MM.1S (cell line): ENCODE data around the gene CPEB3.

Experiments
- DNase-seq: peaks from one replicate; pipeline ENCODE4 v3.0.0-alpha.2; 2015
- H2AFZ ChIP-seq: fragments of 300-600 bp; sonication (generic); 2 replicates; pipeline ENCODE4 v1.6.0; 2016; ENCODE audit warnings: antibody characterized with exemption, low read length
- H3F3A ChIP-seq: fragments of 300-600 bp; sonication (generic); 2 replicates; pipeline ENCODE4 v1.6.1; 2016; ENCODE audit warnings: mild to moderate bottlenecking, antibody characterized with exemption, low read length, moderate library complexity, mixed read lengths; ENCODE audit not compliant: insufficient read depth
- H3K27ac ChIP-seq: fragments of 300-600 bp; sonication (generic); 2 replicates; pipeline ENCODE4 v1.5.1; 2016; ENCODE audit warnings: mild to moderate bottlenecking, low read length
- H3K27me3 ChIP-seq: fragments of 300-600 bp; sonication (generic); replicated peaks from 2 replicates; pipeline ENCODE4 v1.6.0; 2016; ENCODE audit warnings: low read length; ENCODE audit not compliant: insufficient read depth
- H3K36me3 ChIP-seq: fragments of 300-600 bp; sonication (generic); replicated peaks from 2 replicates; pipeline ENCODE4 v1.6.1; 2016; ENCODE audit warnings: mild to moderate bottlenecking, low read length, mixed read lengths; ENCODE audit not compliant: insufficient read depth
- H3K4me1 ChIP-seq: fragments of 300-600 bp; sonication (generic); 2 replicates; pipeline ENCODE4 v1.6.1; 2016; ENCODE audit warnings: low read length, mixed read lengths
- H3K4me2 ChIP-seq: fragments of 300-600 bp; sonication (generic); 2 replicates; pipeline ENCODE4 v1.6.0; 2016; ENCODE audit warnings: low read depth, low read length
- H3K4me3 ChIP-seq: fragments of 300-600 bp; sonication (generic); 2 replicates; pipeline ENCODE4 v1.5.1; 2016; ENCODE audit warnings: low read length, mixed read lengths
- H3K79me2 ChIP-seq: fragments of 300-600 bp; sonication (generic); 2 replicates; pipeline ENCODE4 v1.6.1; 2016; ENCODE audit warnings: mixed run types, low read length, mixed read lengths
- H3K9ac ChIP-seq: fragments of 300-600 bp; sonication (generic); 2 replicates; pipeline ENCODE4 v1.6.1; 2016; ENCODE audit warnings: low read length, mixed read lengths
- H3K9me2 ChIP-seq: fragments of 300-600 bp; sonication (generic); replicated peaks from 2 replicates; pipeline ENCODE4 v1.6.1; 2016; ENCODE audit warnings: mild to moderate bottlenecking, low read length, mixed read lengths; ENCODE audit not compliant: insufficient read depth
- H3K9me3 ChIP-seq: fragments of 300-600 bp; sonication (generic); replicated peaks from 2 replicates; pipeline ENCODE4 v1.6.1; 2016; ENCODE audit warnings: mild to moderate bottlenecking, low read length, mixed read lengths; ENCODE audit not compliant: insufficient read depth
- H4K20me1 ChIP-seq: fragments of 300-600 bp; sonication (generic); 2 replicates; pipeline ENCODE4 v1.6.1; 2016; ENCODE audit warnings: mild to moderate bottlenecking, low read length, moderate library complexity, mixed read lengths; ENCODE audit not compliant: insufficient read depth
- EZH2 ChIP-seq: fragments of 300-600 bp; sonication (generic); optimal IDR thresholded peaks from 2 replicates; pipeline ENCODE3; 2017; ENCODE audit warnings: low read depth, mild to moderate bottlenecking, antibody characterized with exemption, low read length, mixed read lengths
- EZH2phosphoT487 ChIP-seq: fragments of 300-600 bp; sonication (generic); IDR thresholded peaks from 2 replicates; pipeline ENCODE4 v1.6.1; 2018; ENCODE audit warnings: antibody characterized with exemption, low read length
- TF ChIP-seq, protein P1 (sequence below): fragments of 300-600 bp; sonication (generic); IDR thresholded peaks from 2 replicates; pipeline ENCODE4 v1.5.1; 2016; ENCODE audit warnings: antibody characterized with exemption, low read length, mixed read lengths

The CPEB3 gene

DNA sequence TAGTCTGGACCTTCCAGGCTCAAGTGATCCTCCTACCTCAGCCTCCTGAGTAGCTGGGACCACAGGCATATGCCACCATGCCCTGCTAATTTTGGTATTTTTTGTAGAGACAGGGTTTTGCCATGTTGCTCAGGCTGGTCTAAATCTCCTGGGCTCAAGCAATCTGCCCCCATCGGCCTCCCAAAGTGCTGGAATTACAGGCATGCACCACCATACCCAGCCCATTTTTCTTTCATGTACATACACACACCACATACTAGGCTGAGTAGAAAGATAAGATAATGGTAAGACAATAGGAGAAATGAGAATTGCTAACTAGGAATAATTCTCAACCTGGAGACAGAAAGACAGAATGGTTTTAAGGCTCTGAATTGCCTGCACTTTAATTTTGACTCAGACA lies 83.8 kb downstream of the CPEB3 start:
- DNase-seq: no peak
- Histone ChIP-seq H3K36me3 (no peaks in the 10 kb centered on the region), H3K4me3 (no peak overlapping the region)

DNA sequence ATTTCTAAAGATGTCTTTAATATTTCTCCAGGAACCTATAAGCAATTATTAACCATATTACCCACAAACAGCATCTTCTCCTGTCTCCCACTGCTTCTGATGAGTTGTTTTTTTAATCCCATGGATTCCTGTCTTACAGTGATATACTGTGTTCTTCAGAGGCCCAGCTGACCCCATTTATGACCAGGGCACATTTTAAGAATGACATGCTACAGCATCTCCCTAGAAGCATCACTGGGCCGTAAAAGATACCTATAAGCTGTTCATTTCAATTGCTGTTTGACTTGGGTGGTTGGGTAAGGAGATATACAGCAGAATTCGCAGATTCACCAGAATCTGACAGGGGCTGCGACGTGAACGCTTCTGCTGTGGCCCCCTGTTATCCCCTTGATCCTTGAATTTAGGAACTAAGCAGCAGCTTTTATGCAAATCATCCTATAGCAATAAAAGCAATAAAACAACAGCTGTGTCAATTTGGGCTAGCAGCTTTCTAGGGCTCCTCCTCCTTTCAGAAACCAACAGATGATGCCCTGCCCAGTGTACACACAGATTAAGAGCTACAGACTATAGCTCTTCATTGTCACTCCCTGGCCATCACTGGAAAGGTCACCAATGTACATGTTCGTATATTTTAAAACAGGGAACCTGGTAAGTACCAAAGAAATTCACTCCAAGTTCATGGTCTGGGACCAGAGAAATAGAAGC lies 86.8 kb downstream of the CPEB3 start:
- H3K9me3 ChIP-seq: no peaks in the 10 kb centered on the region
- H3K79me2 ChIP-seq: peaks cover 15% of the 10 kb centered on the region; the same call in 1 of the 2 replicates
- H3K36me3 ChIP-seq: no peaks in the 10 kb centered on the region
- H3F3A ChIP-seq: no peaks in the 10 kb centered on the region
- no peak overlapping the region for H3K27ac ChIP-seq
- H3K4me1 ChIP-seq: no peaks in the 10 kb centered on the region
- no peak overlapping the region for H3K4me3 ChIP-seq
- H3K9me2 ChIP-seq: no peaks in the 10 kb centered on the region
- H4K20me1 ChIP-seq: no peaks in the 10 kb centered on the region
- TF ChIP-seq EZH2 (no peak), EZH2phosphoT487 (no peak)
- TF ChIP-seq, protein P1, sequence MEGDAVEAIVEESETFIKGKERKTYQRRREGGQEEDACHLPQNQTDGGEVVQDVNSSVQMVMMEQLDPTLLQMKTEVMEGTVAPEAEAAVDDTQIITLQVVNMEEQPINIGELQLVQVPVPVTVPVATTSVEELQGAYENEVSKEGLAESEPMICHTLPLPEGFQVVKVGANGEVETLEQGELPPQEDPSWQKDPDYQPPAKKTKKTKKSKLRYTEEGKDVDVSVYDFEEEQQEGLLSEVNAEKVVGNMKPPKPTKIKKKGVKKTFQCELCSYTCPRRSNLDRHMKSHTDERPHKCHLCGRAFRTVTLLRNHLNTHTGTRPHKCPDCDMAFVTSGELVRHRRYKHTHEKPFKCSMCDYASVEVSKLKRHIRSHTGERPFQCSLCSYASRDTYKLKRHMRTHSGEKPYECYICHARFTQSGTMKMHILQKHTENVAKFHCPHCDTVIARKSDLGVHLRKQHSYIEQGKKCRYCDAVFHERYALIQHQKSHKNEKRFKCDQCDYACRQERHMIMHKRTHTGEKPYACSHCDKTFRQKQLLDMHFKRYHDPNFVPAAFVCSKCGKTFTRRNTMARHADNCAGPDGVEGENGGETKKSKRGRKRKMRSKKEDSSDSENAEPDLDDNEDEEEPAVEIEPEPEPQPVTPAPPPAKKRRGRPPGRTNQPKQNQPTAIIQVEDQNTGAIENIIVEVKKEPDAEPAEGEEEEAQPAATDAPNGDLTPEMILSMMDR: no peak
- no peaks in the 10 kb centered on the region for H3K27me3 ChIP-seq
- no peak overlapping the region for H2AFZ ChIP-seq
- H3K4me2 ChIP-seq: no peak overlapping the region
- H3K9ac ChIP-seq: no peak overlapping the region
- DNase-seq: no peak

More for the DNA sequence above, 83.8 kb downstream of the CPEB3 start:
- Histone ChIP-seq H3K4me2 (no peak overlapping the region), H3K79me2 (peaks cover 30% of the 10 kb centered on the region), H4K20me1 (no peaks in the 10 kb centered on the region), H2AFZ (no peak overlapping the region), H3F3A (peaks cover 12% of the 10 kb centered on the region), H3K9me3 (no peaks in the 10 kb centered on the region), H3K9ac (no peak overlapping the region), H3K4me1 (peaks cover 14% of the 10 kb centered on the region), H3K27me3 (no peaks in the 10 kb centered on the region), H3K27ac (no peak overlapping the region), H3K9me2 (no peaks in the 10 kb centered on the region)
- TF ChIP-seq EZH2: no peak

- no peaks in the 10 kb centered on the region for H3K9me3 ChIP-seq
- no peaks in the 10 kb centered on the region for H3K36me3 ChIP-seq
- no peak overlapping the region for H3K4me3 ChIP-seq
- TF ChIP-seq EZH2: no peak
- H3K27me3 ChIP-seq: no peaks in the 10 kb centered on the region
- H3K4me2 ChIP-seq: no peak overlapping the region
- DNase-seq: no peak
- H4K20me1 ChIP-seq: no peaks in the 10 kb centered on the region
- no peak overlapping the region for H3K27ac ChIP-seq
- no peaks in the 10 kb centered on the region for H3F3A ChIP-seq
- no peaks in the 10 kb centered on the region for H3K4me1 ChIP-seq
- H2AFZ ChIP-seq: no peak overlapping the region
- no peak overlapping the region for H3K9ac ChIP-seq
- peaks cover 20% of the 10 kb centered on the region; the same call in 1 of the 2 replicates for H3K79me2 ChIP-seq
- H3K9me2 ChIP-seq: no peaks in the 10 kb centered on the region
Measured at GRCh38 chr10:92202536-92202935, 88.3 kb downstream of the CPEB3 start.

GRCh38 chr10:92200564-92200963 lies 90.3 kb downstream of the CPEB3 start:
- H3K9ac ChIP-seq: no peak overlapping the region

More at GRCh38 chr10:92200564-92200963, 90.3 kb downstream of the CPEB3 start:
- no peaks in the 10 kb centered on the region for H3K4me1 ChIP-seq
- H3F3A ChIP-seq: no peaks in the 10 kb centered on the region
- H3K4me3 ChIP-seq: no peak overlapping the region
- H3K27me3 ChIP-seq: no peaks in the 10 kb centered on the region
- H3K9me2 ChIP-seq: no peaks in the 10 kb centered on the region
- no peak for TF ChIP-seq EZH2
- TF ChIP-seq EZH2phosphoT487: no peak
- TF ChIP-seq, protein P1: no peak
- H3K27ac ChIP-seq: no peak overlapping the region
- H3K36me3 ChIP-seq: no peaks in the 10 kb centered on the region
- peaks cover 25% of the 10 kb centered on the region for H3K79me2 ChIP-seq
- no peak overlapping the region for H2AFZ ChIP-seq
- H4K20me1 ChIP-seq: no peaks in the 10 kb centered on the region
- no peak overlapping the region for H3K4me2 ChIP-seq
- no peak for DNase-seq
- H3K9me3 ChIP-seq: no peaks in the 10 kb centered on the region
